GM19395 (cell line): Measurements from ENCODE around the gene SPSB1.

ENCODE experiments used
- ATAC-seq: cut with Tn5 transposase; IDR thresholded peaks from one replicate; pipeline ENCODE4 v1.9.1; 2021; ENCODE audit warnings: mild to moderate bottlenecking, moderate library complexity; ENCODE audit not compliant: unreplicated experiment

SPSB1 gene

DNA sequence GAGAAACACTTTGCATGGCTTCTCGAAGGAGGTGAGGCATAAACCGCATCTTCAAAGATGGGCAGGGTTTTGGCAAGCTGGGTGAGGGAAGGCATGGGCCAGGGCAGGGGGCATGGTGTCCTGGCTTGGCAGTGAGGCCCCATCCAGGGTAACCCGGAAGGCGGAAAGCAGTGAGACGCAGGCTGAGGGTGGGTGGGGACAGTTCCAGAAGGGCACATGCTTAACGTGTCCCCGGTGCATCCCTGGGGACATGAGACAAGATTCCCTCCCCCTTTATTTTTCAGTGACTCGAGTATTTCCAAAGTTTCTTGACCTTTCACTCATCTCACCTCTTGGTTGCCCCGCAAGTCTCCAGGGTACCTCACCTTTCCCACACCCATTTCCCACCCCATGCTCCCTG is 123.8 kb downstream of the SPSB1 start:
- no peak for ATAC-seq

DNA sequence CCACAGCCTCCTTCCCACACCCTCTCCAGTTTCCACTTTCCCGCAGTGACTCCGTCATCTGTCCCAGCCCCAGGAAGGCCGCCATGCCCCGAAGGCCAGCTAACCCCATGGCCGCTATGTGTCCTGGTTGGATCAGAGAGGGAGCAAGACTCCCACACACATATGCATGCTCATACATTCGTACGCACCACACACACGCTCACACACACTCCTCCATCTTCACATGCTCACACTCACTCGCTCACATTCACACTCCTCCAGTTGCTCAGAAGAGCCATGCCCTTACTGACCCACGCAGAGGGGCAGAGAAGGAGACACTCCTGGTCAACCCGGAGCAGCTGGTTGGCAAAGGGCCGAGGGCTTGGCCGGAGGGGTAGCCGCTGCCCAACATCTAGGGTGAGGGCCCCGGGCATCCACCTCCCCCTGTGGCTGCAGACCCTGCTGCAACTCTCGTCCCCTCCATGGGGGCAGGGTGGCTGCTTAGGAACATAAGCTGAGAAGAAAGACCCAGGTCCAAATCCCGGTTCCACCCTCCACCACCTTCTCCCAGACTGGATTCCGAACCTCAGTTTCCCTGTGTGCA is 124.3 kb downstream of the SPSB1 start:
- ATAC-seq = no peak

DNA sequence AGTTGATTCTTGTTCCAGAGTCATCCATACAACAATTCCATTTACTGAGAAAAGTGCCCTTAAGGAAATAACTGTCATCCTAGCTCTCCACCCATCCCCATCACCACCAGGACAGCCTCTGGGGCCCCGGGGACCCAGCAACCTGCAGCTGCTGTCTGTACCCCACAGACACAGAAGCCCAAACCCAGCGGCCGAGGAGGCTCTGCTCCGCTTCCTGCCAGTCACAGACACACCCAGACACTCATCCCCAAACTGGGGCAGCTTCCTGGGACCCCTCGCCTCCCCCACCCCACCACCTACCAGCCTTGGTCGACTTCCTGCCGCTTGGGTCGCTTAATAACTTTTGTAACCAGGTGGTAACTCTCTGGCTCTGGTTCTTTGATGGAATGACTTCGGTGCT is 125.0 kb downstream of the SPSB1 start:
- ATAC-seq = no peak

GRCh38 chr1:9418851-9419250 is 126.2 kb downstream of the SPSB1 start:
- no peak for ATAC-seq
